ENCODE measurements around the gene AGTPBP1. TPM values are rescaled to one million over a fixed set of nuclear protein-coding genes. Genes with fewer than 3 reads are reported as not detected.

AGTPBP1 gene
- total RNA-seq, 2 experiments from 2014 or later, result 24.2 to 37.2 TPM

DNA sequence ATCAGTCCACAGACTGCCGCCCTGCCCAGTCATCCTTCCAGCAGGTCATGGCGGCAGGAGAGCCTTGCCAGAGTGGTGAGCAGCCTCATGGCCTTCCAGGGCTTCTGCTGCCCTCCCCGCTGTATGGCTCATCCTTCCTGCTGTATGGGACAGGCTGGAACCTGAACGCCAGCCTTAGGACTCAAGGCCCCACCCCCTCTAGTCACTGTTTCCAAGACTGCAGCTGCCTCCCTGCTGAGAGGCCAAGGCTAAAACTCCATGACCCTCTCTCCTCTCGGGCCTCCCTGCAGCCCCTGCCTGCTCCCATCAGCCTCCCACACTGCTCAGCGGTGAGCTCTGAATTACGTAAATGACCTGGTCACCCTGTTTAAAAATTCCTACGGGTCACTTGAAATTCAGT, 227.5 kb downstream of the AGTPBP1 start:
- TF ChIP-seq, protein P1, sequence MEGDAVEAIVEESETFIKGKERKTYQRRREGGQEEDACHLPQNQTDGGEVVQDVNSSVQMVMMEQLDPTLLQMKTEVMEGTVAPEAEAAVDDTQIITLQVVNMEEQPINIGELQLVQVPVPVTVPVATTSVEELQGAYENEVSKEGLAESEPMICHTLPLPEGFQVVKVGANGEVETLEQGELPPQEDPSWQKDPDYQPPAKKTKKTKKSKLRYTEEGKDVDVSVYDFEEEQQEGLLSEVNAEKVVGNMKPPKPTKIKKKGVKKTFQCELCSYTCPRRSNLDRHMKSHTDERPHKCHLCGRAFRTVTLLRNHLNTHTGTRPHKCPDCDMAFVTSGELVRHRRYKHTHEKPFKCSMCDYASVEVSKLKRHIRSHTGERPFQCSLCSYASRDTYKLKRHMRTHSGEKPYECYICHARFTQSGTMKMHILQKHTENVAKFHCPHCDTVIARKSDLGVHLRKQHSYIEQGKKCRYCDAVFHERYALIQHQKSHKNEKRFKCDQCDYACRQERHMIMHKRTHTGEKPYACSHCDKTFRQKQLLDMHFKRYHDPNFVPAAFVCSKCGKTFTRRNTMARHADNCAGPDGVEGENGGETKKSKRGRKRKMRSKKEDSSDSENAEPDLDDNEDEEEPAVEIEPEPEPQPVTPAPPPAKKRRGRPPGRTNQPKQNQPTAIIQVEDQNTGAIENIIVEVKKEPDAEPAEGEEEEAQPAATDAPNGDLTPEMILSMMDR (conservative IDR thresholded peaks at IDR 0.05; ENCODE audit: low read length), result no peak
- no peak for TF ChIP-seq EZH2phosphoT487 (IDR thresholded peaks at IDR 0.05; ENCODE audit: borderline replicate concordance, low read depth, low read length)
- Histone ChIP-seq H3K9me2 (ENCODE audit: insufficient read depth, low read length) (no peaks in the 10 kb centered on the region), H3K9me3 (ENCODE audit: low read length) (no peaks in the 10 kb centered on the region), H3K4me3 (ENCODE audit: low read depth, low read length, poor library complexity, severe bottlenecking) (no peak overlapping the region), H3K36me3 (ENCODE audit: insufficient read depth, low read length) (no peaks in the 10 kb centered on the region), H4K20me1 (ENCODE audit: insufficient read depth, low read length) (no peaks in the 10 kb centered on the region), H3K27ac (ENCODE audit: low read depth, low read length, poor library complexity, severe bottlenecking) (no peak overlapping the region), H3K4me2 (ENCODE audit: low read length) (no peak overlapping the region), H3K79me2 (ENCODE audit: insufficient read depth, low read depth, low read length) (no peaks in the 10 kb centered on the region), H2AFZ (ENCODE audit: low read length) (no peak overlapping the region), H3K4me1 (ENCODE audit: insufficient read depth, low read length, poor library complexity, severe bottlenecking) (no peaks in the 10 kb centered on the region)
- ChIA-PET POLR2A (interaction anchor here (0.5 kb wide), 1 partner anchor 390 kb away, joined by 3 read pairs; no protein-coding TSS in a partner anchor), CTCF (ENCODE audit: unreplicated experiment) (no interaction called here)
- intact Hi-C loops (cut with micrococcal nuclease; ENCODE audit: unreplicated experiment), result no loop called here
- no TSS peak for BruUV-seq (replicated peaks)
- DNase-seq (ENCODE audit: low spot score), result no peak

DNA sequence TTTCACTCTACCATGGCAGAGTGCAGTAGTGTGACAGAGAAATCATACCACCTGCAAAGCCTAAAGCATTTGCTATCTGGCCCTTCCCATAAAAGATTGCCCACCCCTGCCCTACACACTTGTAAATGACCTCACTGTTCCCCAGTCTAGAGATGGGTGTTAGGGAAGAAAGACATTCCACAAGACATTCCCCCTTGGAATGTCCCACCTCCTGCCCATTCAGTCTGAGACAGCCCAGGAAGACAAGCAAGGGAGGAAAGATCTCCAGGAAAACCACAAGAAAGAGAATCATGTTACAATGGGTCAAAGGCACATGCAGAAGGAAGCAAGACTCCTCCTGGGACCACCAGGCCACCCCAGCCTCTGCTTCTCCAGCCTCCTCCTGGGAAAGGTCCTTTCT, 230.0 kb downstream of the AGTPBP1 start:
- DNase-seq (ENCODE audit: low spot score), result no peak
- H3K4me2 ChIP-seq (ENCODE audit: low read length), result no peak overlapping the region
- no peaks in the 10 kb centered on the region for H3K9me3 ChIP-seq (ENCODE audit: low read length)
- no TSS peak for BruUV-seq (replicated peaks)
- H3K9me2 ChIP-seq (ENCODE audit: insufficient read depth, low read length), result no peaks in the 10 kb centered on the region
- no peak overlapping the region for H2AFZ ChIP-seq (ENCODE audit: low read length)
- ChIA-PET POLR2A (no interaction called here), CTCF (ENCODE audit: unreplicated experiment) (no interaction called here)
- no peak overlapping the region for H3K4me3 ChIP-seq (ENCODE audit: low read depth, low read length, poor library complexity, severe bottlenecking)
- no peaks in the 10 kb centered on the region for H3K79me2 ChIP-seq (ENCODE audit: insufficient read depth, low read depth, low read length)
- H3K4me1 ChIP-seq (ENCODE audit: insufficient read depth, low read length, poor library complexity, severe bottlenecking), result no peaks in the 10 kb centered on the region
- H3K36me3 ChIP-seq (ENCODE audit: insufficient read depth, low read length), result no peaks in the 10 kb centered on the region
- intact Hi-C loops (cut with micrococcal nuclease; ENCODE audit: unreplicated experiment), result no loop called here
- H3K27ac ChIP-seq (ENCODE audit: low read depth, low read length, poor library complexity, severe bottlenecking), result no peak overlapping the region
- no peaks in the 10 kb centered on the region for H4K20me1 ChIP-seq (ENCODE audit: insufficient read depth, low read length)
- no peak for TF ChIP-seq EZH2phosphoT487 (IDR thresholded peaks at IDR 0.05; ENCODE audit: borderline replicate concordance, low read depth, low read length)
- TF ChIP-seq, protein P1 (conservative IDR thresholded peaks at IDR 0.05; ENCODE audit: low read length), result no peak

DNA sequence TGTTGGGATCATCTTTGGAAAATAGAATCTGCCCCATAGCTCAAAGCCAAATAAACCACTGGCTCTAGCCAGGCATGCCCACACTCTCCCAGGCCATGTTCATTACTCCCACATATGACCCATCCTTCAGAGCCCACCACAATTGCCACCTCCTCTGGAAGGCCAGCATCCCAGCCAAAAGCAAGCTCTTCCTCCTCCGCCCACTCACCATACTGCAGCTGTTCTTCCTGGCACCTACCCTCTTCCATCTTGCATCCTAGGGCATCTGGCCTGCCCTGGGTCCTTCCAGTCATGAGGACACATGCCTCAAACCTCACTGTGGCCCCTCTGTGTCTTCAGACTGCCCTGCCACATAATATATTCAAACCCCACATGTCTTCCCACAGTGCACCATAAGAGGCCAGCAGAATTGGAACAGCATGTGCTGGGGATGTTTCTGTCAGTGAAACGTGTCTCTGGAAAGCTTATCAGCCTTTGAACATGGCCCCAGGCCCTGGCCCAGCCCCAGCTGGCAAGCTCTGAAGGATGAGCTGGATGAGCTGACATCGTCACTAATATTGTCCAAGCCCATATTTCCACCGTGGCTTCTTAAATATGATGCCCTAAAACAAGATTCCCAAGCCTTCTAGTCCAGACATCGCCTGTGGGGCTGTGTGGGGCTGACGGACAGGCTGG, 230.8 kb downstream of the AGTPBP1 start:
- CTCF ChIA-PET (ENCODE audit: unreplicated experiment), result no interaction called here

More for the DNA sequence above, 230.8 kb downstream of the AGTPBP1 start:
- Histone ChIP-seq H3K4me3 (ENCODE audit: low read depth, low read length, poor library complexity, severe bottlenecking) (no peak overlapping the region), H3K9me2 (ENCODE audit: insufficient read depth, low read length) (no peaks in the 10 kb centered on the region), H2AFZ (ENCODE audit: low read length) (no peak overlapping the region), H3K9me3 (ENCODE audit: low read length) (no peaks in the 10 kb centered on the region), H3K4me2 (ENCODE audit: low read length) (no peak overlapping the region), H3K79me2 (ENCODE audit: insufficient read depth, low read depth, low read length) (no peaks in the 10 kb centered on the region), H3K4me1 (ENCODE audit: insufficient read depth, low read length, poor library complexity, severe bottlenecking) (no peaks in the 10 kb centered on the region), H3K27ac (ENCODE audit: low read depth, low read length, poor library complexity, severe bottlenecking) (no peak overlapping the region), H4K20me1 (ENCODE audit: insufficient read depth, low read length) (no peaks in the 10 kb centered on the region), H3K36me3 (ENCODE audit: insufficient read depth, low read length) (no peaks in the 10 kb centered on the region)
- intact Hi-C loops (cut with micrococcal nuclease; ENCODE audit: unreplicated experiment), result no loop called here
- BruUV-seq (replicated peaks), result no TSS peak
- TF ChIP-seq, protein P1 (conservative IDR thresholded peaks at IDR 0.05; ENCODE audit: low read length), result no peak
- no peak for TF ChIP-seq EZH2phosphoT487 (IDR thresholded peaks at IDR 0.05; ENCODE audit: borderline replicate concordance, low read depth, low read length)
- DNase-seq (ENCODE audit: low spot score), result no peak
- POLR2A ChIA-PET, result no interaction called here
